Adrenal gland (tissue), 5 donors: ENCODE measurements around the gene CCDC169.

Experiments used
- CTCF ChIP-seq, 6 experiments: fragments of 450-650 bp in 4 of 6; fragments of 200-600 bp in 2 of 6; sonication (generic) in 1 of 6; IDR thresholded peaks; 1 replicate in 5 of 6; 2 replicates in 1 of 6; pipeline versions ENCODE4 v1.5.1 to v1.8.0; 2016 to 2021; ENCODE audit warnings: antibody characterized with exemption in 6 of 6, mild to moderate bottlenecking in 2 of 6, moderate library complexity in 1 of 6
- POLR2A ChIP-seq, 2 donors: fragments of 450-650 bp; IDR thresholded peaks; one replicate each; pipeline ENCODE4 v1.6.1; 2017; ENCODE audit warnings: antibody characterized with exemption in 2 of 2, mild to moderate bottlenecking in 2 of 2, moderate library complexity in 1 of 2
- donor health status: DM: no; HTN: no; CAD: no.

DNA sequence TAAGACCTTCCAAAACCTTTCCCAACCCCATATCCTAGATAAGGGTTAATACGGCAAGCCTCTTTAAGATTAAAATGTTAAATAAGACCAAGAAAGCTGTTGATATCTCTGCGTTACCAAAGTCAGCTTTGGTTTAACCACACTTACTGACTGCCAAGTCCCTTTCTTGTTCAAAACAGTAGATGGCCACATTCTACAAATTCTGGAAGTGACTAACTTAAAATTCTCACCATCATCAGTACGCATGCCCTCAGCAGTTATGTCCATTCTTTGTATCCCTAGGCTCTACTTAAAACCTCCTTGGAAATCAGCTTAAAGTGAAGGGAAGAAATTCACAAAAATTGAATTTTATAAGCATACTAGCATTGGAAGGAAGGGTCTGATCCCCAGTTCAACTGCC is 106.8 kb downstream of the CCDC169 start:
- TF ChIP-seq CTCF (IDR thresholded peaks at IDR 0.05) = no peak
- TF ChIP-seq POLR2A (IDR thresholded peaks at IDR 0.05) = no peak
